Measurements from ENCODE around the gene YPEL2. TPM values are rescaled to one million over a fixed set of nuclear protein-coding genes. Genes with fewer than 3 reads are reported as not detected.
"Not testable (repeated sequence)": the region's sequence is repeated elsewhere in the genome, so short reads cannot be mapped to it uniquely, and the experiment has no call there.

YPEL2 gene
- total and polyA plus RNA-seq, 3 experiments from 2014 or later = 6.7 to 21.0 (median 7.6) TPM

GRCh38 chr17:59387351-59388068, 56.1 kb downstream of the YPEL2 start:
- no peaks in the 10 kb centered on the region for H3K27me3 ChIP-seq (ENCODE audit: insufficient read depth, low read length, poor library complexity, severe bottlenecking)
- H3K36me3 ChIP-seq (ENCODE audit: insufficient read depth, low read length) = no peaks in the 10 kb centered on the region
- H3K4me1 ChIP-seq (ENCODE audit: insufficient read depth, low read length) = no peaks in the 10 kb centered on the region
- Mint-ChIP-seq H3K36me3 (peaks cover 0 to 35% (median 16%) of the 10 kb centered on the region in 3 donors), H3K27me3 (no peaks in the 10 kb centered on the region), H3K4me3 (no peak overlapping the region), H3K4me1 (peaks cover 6 to 17% (median 7%) of the 10 kb centered on the region in 3 donors), H3K9me3 (no peaks in the 10 kb centered on the region), H3K27ac (peak overlapping the region in 3 of 8 donors; percentile 15 to 63 (median 50))
- CTCF ChIA-PET = no interaction called here
- POLR2A ChIA-PET = no interaction called here
- DNase-seq = no peak
- H3K27ac ChIP-seq (ENCODE audit: low read depth, low read length) = no peak overlapping the region
- H3K9me3 ChIP-seq (ENCODE audit: low read length) = no peaks in the 10 kb centered on the region
- no peak overlapping the region for H3K4me3 ChIP-seq (ENCODE audit: low read length)

GRCh38 chr17:59388069-59388556, 56.7 kb downstream of the YPEL2 start:
- Histone ChIP-seq H3K4me1 (ENCODE audit: insufficient read depth, low read length) (no peaks in the 10 kb centered on the region), H3K9me3 (ENCODE audit: low read length) (no peaks in the 10 kb centered on the region), H3K36me3 (ENCODE audit: insufficient read depth, low read length) (no peaks in the 10 kb centered on the region), H3K4me3 (ENCODE audit: low read length) (no peak overlapping the region), H3K27me3 (ENCODE audit: insufficient read depth, low read length, poor library complexity, severe bottlenecking) (no peaks in the 10 kb centered on the region), H3K27ac (ENCODE audit: low read depth, low read length) (no peak overlapping the region)
- Mint-ChIP-seq H3K9me3 (no peaks in the 10 kb centered on the region), H3K4me1 (peaks cover 6 to 17% (median 7%) of the 10 kb centered on the region in 3 donors), H3K27me3 (no peaks in the 10 kb centered on the region), H3K4me3 (no peak overlapping the region), H3K36me3 (peaks cover 0 to 39% (median 16%) of the 10 kb centered on the region in 3 donors), H3K27ac (peak overlapping the region in 2 of 8 donors; percentile 17)
- no peak for DNase-seq
- POLR2A ChIA-PET = no interaction called here
- CTCF ChIA-PET = no interaction called here

GRCh38 chr17:59389066-59389465, 57.6 kb downstream of the YPEL2 start:
- Mint-ChIP-seq H3K4me1 (peaks cover 3 to 13% (median 7%) of the 10 kb centered on the region in 3 donors), H3K4me3 (no peak overlapping the region), H3K27ac (peak overlapping the region in 3 of 8 donors; percentile 46 to 58 (median 56)), H3K9me3 (no peaks in the 10 kb centered on the region), H3K27me3 (no peaks in the 10 kb centered on the region), H3K36me3 (peaks cover 0 to 40% (median 16%) of the 10 kb centered on the region in 3 donors)
- Histone ChIP-seq H3K4me3 (ENCODE audit: low read length) (no peak overlapping the region), H3K4me1 (ENCODE audit: insufficient read depth, low read length) (no peaks in the 10 kb centered on the region), H3K27ac (ENCODE audit: low read depth, low read length) (no peak overlapping the region), H3K36me3 (ENCODE audit: insufficient read depth, low read length) (no peaks in the 10 kb centered on the region), H3K9me3 (ENCODE audit: low read length) (no peaks in the 10 kb centered on the region), H3K27me3 (ENCODE audit: insufficient read depth, low read length, poor library complexity, severe bottlenecking) (no peaks in the 10 kb centered on the region)
- DNase-seq = no peak
- CTCF ChIA-PET = no interaction called here
- POLR2A ChIA-PET = no interaction called here

GRCh38 chr17:59391021-59391420, 59.6 kb downstream of the YPEL2 start:
- no peaks in the 10 kb centered on the region for H3K9me3 Mint-ChIP-seq
- no peaks in the 10 kb centered on the region for H3K4me1 ChIP-seq (ENCODE audit: insufficient read depth, low read length)
- CTCF ChIA-PET = no interaction called here
- no peaks in the 10 kb centered on the region for H3K27me3 Mint-ChIP-seq
- peaks cover 0 to 51% (median 16%) of the 10 kb centered on the region in 3 donors for H3K36me3 Mint-ChIP-seq
- H3K27ac ChIP-seq (ENCODE audit: low read depth, low read length) = no peak overlapping the region
- no peaks in the 10 kb centered on the region for H3K9me3 ChIP-seq (ENCODE audit: low read length)
- POLR2A ChIA-PET = no interaction called here
- no peak for DNase-seq
- peak overlapping the region in 2 of 8 donors; percentile 43 to 61 for H3K27ac Mint-ChIP-seq
- no peak overlapping the region for H3K4me3 ChIP-seq (ENCODE audit: low read length)
- H3K27me3 ChIP-seq (ENCODE audit: insufficient read depth, low read length, poor library complexity, severe bottlenecking) = no peaks in the 10 kb centered on the region
- peaks cover 0 to 7% (median 6%) of the 10 kb centered on the region in 3 donors for H3K4me1 Mint-ChIP-seq
- H3K36me3 ChIP-seq (ENCODE audit: insufficient read depth, low read length) = no peaks in the 10 kb centered on the region
- no peak overlapping the region for H3K4me3 Mint-ChIP-seq

- H3K9me3 ChIP-seq (ENCODE audit: low read length) = no peaks in the 10 kb centered on the region
- Mint-ChIP-seq H3K27me3 (peaks cover 0 to 1% of the 10 kb centered on the region in 2 donors), H3K4me3 (no peak overlapping the region), H3K4me1 (no peaks in the 10 kb centered on the region), H3K9me3 (no peaks in the 10 kb centered on the region), H3K36me3 (peaks cover 3 to 66% (median 19%) of the 10 kb centered on the region in 3 donors), H3K27ac (no peak overlapping the region)
- ChIA-PET CTCF (no interaction called here), POLR2A (no interaction called here)
- no peaks in the 10 kb centered on the region for H3K4me1 ChIP-seq (ENCODE audit: insufficient read depth, low read length)
- no peaks in the 10 kb centered on the region for H3K36me3 ChIP-seq (ENCODE audit: insufficient read depth, low read length)
- no peaks in the 10 kb centered on the region for H3K27me3 ChIP-seq (ENCODE audit: insufficient read depth, low read length, poor library complexity, severe bottlenecking)
- DNase-seq = no peak
- no peak overlapping the region for H3K4me3 ChIP-seq (ENCODE audit: low read length)
- no peak overlapping the region for H3K27ac ChIP-seq (ENCODE audit: low read depth, low read length)
These were observed 61.7 kb downstream of the YPEL2 start for GRCh38 chr17:59392973-59393679.

GRCh38 chr17:59393742-59394410, 62.4 kb downstream of the YPEL2 start:
- H3K9me3 ChIP-seq (ENCODE audit: low read length); H3K4me3 ChIP-seq (ENCODE audit: low read length); H3K4me3 Mint-ChIP-seq; H3K4me1 ChIP-seq (ENCODE audit: insufficient read depth, low read length); H3K27me3 ChIP-seq (ENCODE audit: insufficient read depth, low read length, poor library complexity, severe bottlenecking); H3K27ac ChIP-seq (ENCODE audit: low read depth, low read length); H3K27me3 Mint-ChIP-seq; H3K9me3 Mint-ChIP-seq; DNase-seq; POLR2A ChIA-PET; H3K36me3 ChIP-seq (ENCODE audit: insufficient read depth, low read length); H3K27ac Mint-ChIP-seq; H3K4me1 Mint-ChIP-seq; CTCF ChIA-PET: not testable (repeated sequence)
- peaks cover 3 to 69% (median 18%) of the 10 kb centered on the region in 3 donors for H3K36me3 Mint-ChIP-seq

- Mint-ChIP-seq H3K4me3 (no peak overlapping the region), H3K36me3 (peaks cover 3 to 70% (median 16%) of the 10 kb centered on the region in 3 donors), H3K27me3 (peaks cover 0 to 1% of the 10 kb centered on the region in 2 donors), H3K27ac (peak overlapping the region in 4 of 8 donors; percentile 1 to 84 (median 53)), H3K9me3 (no peaks in the 10 kb centered on the region), H3K4me1 (peaks cover 0 to 2% (median 0%) of the 10 kb centered on the region in 3 donors)
- Histone ChIP-seq H3K27me3 (ENCODE audit: insufficient read depth, low read length, poor library complexity, severe bottlenecking) (no peaks in the 10 kb centered on the region), H3K9me3 (ENCODE audit: low read length) (no peaks in the 10 kb centered on the region), H3K27ac (ENCODE audit: low read depth, low read length) (no peak overlapping the region), H3K4me3 (ENCODE audit: low read length) (no peak overlapping the region), H3K36me3 (ENCODE audit: insufficient read depth, low read length) (no peaks in the 10 kb centered on the region), H3K4me1 (ENCODE audit: insufficient read depth, low read length) (no peaks in the 10 kb centered on the region)
- ChIA-PET POLR2A (no interaction called here), CTCF (no interaction called here)
- DNase-seq = no peak
These were observed 64.8 kb downstream of the YPEL2 start for GRCh38 chr17:59396134-59396826.

All from CD8-positive, alpha-beta memory T cell (primary cell).